ENCODE results near the gene ZNF784. TPM values are rescaled to one million over a fixed set of nuclear protein-coding genes. Genes with fewer than 3 reads are reported as not detected.

ZNF784 gene
- total and polyA plus RNA-seq, 2 experiments from 2014 or later: 13.3 to 15.1 TPM

- Histone ChIP-seq H3K4me3 (peak within 1 kb of the TSS; percentile 94), H3K9me3 (ENCODE audit: low read depth) (no peaks in the 10 kb centered on the region), H3K4me1 (ENCODE audit: low read depth) (peaks cover 12% of the 10 kb centered on the region), H3K27ac (peak within 1 kb of the TSS; percentile 91), H3K27me3 (no peaks in the 10 kb centered on the region), H3K36me3 (no peaks in the 10 kb centered on the region)
- TF ChIP-seq CTCF (IDR thresholded peaks at IDR 0.05; ENCODE audit: low read depth, low read length): no peak
- DNase-seq (ENCODE audit: low read depth in 1 of 2, low spot score in 1 of 2): peak; percentile 86
Observed at GRCh38 chr19:55647732-55648584, 23.6 kb upstream of the ZNF784 start, which contains the start of gene CCDC106. Gene CCDC106, plus strand, starts transcription at chr19:55648212. Its CDS starts 835 bp downstream, at chr19:55649047.

GRCh38 chr19:55646889-55647731, 22.7 kb upstream of the ZNF784 start:
- peak overlapping the region; percentile 91 for H3K27ac ChIP-seq
- no peaks in the 10 kb centered on the region for H3K9me3 ChIP-seq (ENCODE audit: low read depth)
- no peak for TF ChIP-seq CTCF (IDR thresholded peaks at IDR 0.05; ENCODE audit: low read depth, low read length)
- no peaks in the 10 kb centered on the region for H3K36me3 ChIP-seq
- H3K27me3 ChIP-seq: no peaks in the 10 kb centered on the region
- peaks cover 19% of the 10 kb centered on the region for H3K4me1 ChIP-seq (ENCODE audit: low read depth)
- H3K4me3 ChIP-seq: peak overlapping the region; percentile 94
- no peak for DNase-seq (ENCODE audit: low read depth in 1 of 2, low spot score in 1 of 2)

GRCh38 chr19:55645512-55645881, 21.1 kb upstream of the ZNF784 start:
- H3K36me3 ChIP-seq: no peaks in the 10 kb centered on the region
- TF ChIP-seq CTCF (IDR thresholded peaks at IDR 0.05; ENCODE audit: low read depth, low read length): no peak
- no peaks in the 10 kb centered on the region for H3K27me3 ChIP-seq
- H3K27ac ChIP-seq: no peak overlapping the region
- H3K9me3 ChIP-seq (ENCODE audit: low read depth): no peaks in the 10 kb centered on the region
- no peak overlapping the region for H3K4me3 ChIP-seq
- no peak for DNase-seq (ENCODE audit: low read depth in 1 of 2, low spot score in 1 of 2)
- peaks cover 19% of the 10 kb centered on the region for H3K4me1 ChIP-seq (ENCODE audit: low read depth)

GRCh38 chr19:55644842-55645511, 20.6 kb upstream of the ZNF784 start:
- Histone ChIP-seq H3K27me3 (no peaks in the 10 kb centered on the region), H3K4me3 (peak overlapping the region; percentile 95), H3K9me3 (ENCODE audit: low read depth) (no peaks in the 10 kb centered on the region), H3K27ac (no peak overlapping the region), H3K36me3 (no peaks in the 10 kb centered on the region), H3K4me1 (ENCODE audit: low read depth) (peaks cover 19% of the 10 kb centered on the region)
- TF ChIP-seq CTCF (IDR thresholded peaks at IDR 0.05; ENCODE audit: low read depth, low read length): no peak
- no peak for DNase-seq (ENCODE audit: low read depth in 1 of 2, low spot score in 1 of 2)

GRCh38 chr19:55644191-55644833, 19.9 kb upstream of the ZNF784 start:
- peak overlapping the region; percentile 95 for H3K4me3 ChIP-seq
- H3K36me3 ChIP-seq: no peaks in the 10 kb centered on the region
- TF ChIP-seq CTCF (IDR thresholded peaks at IDR 0.05; ENCODE audit: low read depth, low read length): no peak
- no peaks in the 10 kb centered on the region for H3K9me3 ChIP-seq (ENCODE audit: low read depth)
- DNase-seq (ENCODE audit: low read depth in 1 of 2, low spot score in 1 of 2): no peak
- no peaks in the 10 kb centered on the region for H3K27me3 ChIP-seq
- peaks cover 19% of the 10 kb centered on the region for H3K4me1 ChIP-seq (ENCODE audit: low read depth)
- H3K27ac ChIP-seq: peak overlapping the region; percentile 91
